ENCODE measurements around the gene UBE2F.

- TF ChIP-seq CTCF (IDR thresholded peaks at IDR 0.05) (no peak), POLR2AphosphoS5 (IDR thresholded peaks at IDR 0.05) (no peak), POLR2A (IDR thresholded peaks at IDR 0.05) (no peak)
Observed at GRCh38 chr2:238063414-238064189, 96.8 kb downstream of the UBE2F start.

Measured in breast epithelium (tissue), 3 donors.